NCI-H460 (cell line): ENCODE data around the gene WSCD1. TPM values are rescaled to one million over a fixed set of nuclear protein-coding genes. Genes with fewer than 3 reads are reported as not detected.

Experiments used
- DNase-seq: peaks from one replicate; pipeline ENCODE4 v3.0.0-alpha.2; 2016; ENCODE audit warnings: low read depth; ENCODE audit errors: extremely low read depth
- total RNA-seq: library from RNA; depleted of rRNA; stranded (reverse); fragments of >200 nt; shearing (Covaris generic); gene quantifications from 2 replicates; pipeline ENCODE4 v1.2.3, GENCODE V29; 2014

WSCD1 gene
- total RNA-seq, 1 experiment from 2014 or later: 3.1 TPM

DNA sequence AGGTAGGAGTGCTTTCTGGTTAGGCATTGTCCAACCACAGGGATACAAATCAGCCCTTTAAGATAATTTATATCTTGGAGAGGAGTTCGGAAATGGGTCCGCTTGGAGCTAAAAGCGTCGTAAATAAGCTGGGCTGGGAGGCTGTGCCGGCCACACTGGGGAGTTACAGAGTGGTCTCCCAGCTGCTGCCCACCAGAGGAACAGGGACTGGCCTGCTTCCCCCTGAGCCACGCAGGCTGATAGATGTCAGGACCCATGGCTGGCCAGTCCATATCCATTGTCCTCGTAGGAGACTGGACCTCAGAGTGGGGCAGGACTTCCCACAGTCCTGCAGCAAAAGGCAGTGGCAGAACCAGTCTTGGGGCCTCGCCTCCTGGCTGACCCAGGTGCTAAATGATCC lies 12.6 kb upstream of the WSCD1 start:
- no peak for DNase-seq

DNA sequence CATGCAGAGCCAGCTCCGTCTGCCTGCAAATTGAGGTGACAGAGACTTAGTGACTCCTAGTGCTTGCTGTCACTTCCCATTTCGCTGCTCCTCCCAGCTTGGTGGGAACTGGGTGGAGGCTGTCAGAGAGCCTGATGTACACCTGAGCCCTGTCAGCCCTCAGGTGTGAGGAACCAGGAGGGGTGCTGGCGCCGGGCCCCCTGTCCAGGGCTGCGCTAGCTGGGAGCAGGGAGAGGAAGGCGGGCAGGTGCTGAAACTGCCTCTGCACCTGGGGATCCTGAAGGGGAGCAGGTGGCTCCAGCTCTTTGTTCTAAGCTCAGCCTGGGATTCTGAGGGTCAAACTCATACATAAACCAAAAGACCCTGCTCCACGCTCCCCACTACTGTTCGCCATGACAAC lies 10.8 kb upstream of the WSCD1 start:
- no peak for DNase-seq

DNA sequence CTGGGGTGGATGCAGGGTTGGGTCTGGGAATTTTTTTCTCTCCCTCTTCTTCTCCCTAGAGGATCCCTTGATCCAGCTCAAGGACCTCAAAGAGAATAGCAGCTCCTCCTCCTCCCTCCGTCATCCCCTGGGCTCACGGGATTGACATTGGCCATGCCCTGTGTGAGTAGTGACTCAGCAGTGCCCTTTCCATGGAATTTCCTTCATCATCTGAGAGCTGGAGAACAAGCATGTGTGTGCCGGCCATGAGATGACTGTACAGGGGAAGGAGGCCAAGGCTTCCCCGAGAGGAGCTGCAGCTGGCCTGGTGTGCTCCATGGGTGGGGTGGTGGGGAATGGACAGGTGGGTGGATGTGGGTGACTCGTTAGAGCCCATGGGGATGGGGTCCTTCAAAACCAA lies 8.9 kb upstream of the WSCD1 start:
- DNase-seq: peak; percentile 77

DNA sequence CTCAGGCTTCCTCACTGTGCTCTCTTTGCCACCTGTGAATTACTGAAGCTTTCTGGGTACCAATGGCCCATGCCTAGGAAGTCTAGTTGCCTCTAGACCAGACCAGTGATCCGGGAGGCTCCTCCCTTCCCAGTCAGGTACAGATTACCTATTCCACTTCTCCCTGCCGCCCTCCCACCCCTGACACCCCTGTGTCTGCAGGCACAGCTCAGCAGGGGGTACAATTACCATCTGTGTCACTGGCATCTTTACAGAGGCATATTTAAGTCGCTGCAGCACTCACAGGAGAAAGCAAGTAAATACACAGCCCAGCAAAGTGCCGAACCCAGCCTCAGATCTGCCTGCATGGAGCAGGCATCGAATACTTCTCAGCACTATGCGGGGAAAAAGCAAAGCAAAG lies 5.3 kb upstream of the WSCD1 start:
- DNase-seq: no peak

DNA sequence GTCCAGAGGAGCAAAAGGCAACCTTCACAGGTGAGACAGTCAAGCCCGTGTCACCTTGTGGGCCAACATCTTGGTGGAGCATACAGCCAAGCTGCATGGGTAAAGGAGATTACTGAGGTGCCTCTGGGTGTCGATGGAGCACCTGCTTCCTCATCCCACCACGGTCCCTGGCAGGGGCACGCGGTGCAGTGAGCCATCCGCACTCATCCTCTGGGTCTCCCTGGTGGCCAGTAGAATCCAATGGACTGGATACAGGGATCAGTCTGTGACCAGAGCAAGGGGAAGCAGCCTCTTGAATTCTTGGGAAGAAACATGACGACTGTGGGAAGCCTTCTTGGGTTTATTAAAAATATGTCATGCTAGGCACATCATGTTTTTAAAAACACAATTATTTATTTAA lies 4.8 kb upstream of the WSCD1 start:
- DNase-seq: no peak

DNA sequence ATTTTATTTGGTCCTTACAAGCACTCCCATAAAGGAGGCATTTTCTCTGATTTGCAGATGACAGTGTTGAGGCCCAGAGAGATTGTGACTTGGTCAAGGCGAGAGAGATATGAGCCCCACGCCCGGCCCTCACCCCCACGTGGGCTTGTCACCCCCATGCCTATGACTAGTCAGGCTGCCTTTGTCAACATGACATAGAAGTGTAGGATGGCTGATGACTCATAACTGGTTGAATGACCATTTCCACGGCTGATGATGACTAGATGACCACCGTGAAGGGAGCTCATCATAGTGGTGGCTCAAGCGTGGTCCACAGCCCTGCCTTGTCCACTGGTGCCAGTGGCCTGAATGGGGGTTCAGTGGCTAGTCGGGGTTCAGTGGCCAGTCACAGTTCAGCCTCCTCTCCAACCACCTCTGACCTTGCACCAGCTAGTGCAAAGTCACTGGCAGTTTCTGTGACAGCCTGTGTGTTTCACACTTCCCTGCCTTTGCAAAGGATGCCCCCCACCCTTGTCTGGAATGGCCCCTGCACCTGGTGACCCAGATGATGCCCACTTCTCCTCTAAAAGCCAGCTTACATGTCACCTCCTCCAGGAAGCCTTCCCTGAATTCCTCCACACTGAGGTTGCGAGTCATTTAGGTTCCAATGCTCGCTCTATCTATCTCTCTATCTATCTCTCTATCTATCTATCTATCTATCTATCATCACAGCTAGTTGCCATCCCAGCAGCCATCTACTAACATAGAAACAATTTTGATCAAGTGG lies 3.8 kb upstream of the WSCD1 start:
- no peak for DNase-seq

DNA sequence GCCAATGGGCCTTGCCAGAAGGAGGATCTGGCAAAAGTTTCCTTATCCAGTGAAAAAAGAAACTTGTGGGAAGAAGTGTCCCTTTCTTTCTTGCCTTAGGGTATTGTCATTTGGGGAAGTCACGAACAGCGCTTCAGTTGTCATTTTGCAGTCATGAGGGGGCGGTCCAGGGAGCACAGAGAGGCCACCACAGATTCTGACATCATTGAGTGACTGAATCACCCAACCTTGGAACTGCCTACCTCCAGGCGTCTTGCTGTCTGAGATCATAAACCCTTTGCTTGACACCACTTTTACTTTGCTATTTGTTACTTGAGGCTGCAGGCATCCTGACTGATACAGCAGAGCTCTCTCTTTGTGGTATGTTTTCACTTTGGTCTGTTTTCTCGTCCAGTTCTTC lies 3.1 kb upstream of the WSCD1 start:
- no peak for DNase-seq

DNA sequence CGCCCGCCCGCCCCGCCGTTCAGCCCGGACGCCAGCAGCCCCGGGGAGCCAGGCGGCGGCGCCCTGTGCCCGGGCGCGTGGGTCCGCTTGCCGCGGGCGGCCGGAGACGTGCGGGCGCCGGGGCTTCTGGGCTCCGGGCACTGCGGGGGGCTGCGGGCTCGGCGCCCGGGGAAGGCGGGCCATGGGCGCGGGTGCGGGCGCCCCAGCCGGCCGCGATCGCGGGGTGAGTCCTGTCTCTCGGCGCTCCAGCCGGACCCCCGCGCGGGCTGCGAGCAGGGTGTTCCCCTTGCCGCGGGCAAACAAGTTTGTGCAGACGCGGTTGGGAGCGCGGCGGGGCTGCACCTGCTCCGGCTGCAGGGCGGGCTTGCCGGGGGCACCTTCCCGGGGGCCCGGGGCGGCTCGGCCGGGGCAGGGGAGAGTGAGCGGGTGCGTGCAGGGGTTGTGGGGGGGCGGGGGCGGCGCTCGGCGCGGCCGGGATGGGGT lies 292 bp downstream of the WSCD1 start:
- DNase-seq: no peak

DNA sequence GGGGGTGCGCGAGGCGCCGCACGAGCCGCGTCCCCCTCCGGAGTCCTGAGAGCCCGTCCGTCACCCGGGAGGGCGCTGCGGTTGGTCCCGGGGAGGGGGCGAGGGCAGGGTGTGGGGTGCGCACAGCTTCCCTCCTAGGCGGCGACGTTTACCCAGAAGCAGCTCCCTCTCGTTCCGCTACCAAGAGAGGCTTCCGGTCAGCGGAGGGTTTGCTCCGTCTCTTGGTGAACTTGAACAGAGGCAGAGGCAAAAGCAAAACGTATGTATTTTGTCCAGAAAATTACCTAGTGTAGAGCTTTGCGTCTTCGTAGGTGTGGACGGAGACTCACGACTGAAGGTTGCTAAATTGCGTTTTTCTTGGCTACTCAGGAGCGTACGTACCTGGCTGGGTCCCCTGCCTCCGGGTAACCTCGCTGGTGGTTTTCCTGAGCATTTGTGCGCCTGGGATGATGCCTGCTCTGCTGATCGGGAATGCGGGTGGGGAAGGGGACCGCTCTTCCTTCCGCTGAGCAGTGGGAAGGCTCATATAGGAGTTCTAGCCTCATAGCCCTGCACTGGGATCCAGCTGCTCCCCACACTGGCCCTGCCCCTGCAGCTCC lies 833 bp downstream of the WSCD1 start:
- no peak for DNase-seq

DNA sequence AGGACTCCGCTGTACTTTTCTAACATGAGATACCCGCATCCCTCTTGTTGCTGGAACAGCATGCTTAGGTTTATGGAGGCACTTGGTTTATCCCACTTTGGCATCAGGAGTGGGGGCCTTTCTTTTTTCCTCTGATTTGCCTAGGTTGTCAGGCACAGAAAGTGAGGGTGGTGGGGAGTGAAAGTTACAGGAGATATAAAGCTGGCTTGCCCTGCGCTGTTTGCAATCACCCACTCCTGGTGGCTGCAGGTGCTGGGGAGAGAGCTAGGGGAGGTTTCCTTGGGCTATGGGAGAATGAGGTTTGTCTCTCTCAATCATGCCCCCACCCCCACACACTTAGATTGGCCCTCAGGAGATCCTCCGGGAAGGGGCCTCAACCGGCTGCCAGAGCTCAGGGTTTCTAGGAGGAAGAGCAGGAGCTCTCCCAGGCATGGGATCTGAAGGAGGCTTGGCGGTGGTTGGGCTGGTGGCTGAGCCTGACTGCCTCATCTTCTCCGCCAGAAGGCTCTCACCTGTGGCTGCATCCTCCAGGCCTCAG lies 1.4 kb downstream of the WSCD1 start:
- DNase-seq: no peak

DNA sequence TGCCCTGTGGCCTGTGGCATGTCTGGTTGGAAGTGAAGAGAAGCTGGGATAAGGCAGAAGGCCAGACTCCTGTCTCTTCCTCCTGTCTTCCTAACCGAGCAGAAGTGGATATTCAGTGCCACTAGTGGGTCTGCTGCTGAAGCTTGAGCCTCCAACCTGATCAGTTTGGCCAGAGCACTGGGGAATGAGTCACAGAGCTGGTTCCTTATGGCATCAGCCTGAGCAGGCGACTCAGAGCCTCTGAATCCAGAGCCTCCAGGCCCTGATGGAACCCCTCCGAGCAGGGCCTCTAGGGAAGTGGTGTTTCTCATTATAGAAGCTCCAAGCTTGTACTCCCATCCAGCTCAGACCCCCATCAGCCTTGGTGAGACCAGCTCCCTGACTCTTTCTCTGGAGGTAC lies 2.0 kb downstream of the WSCD1 start:
- DNase-seq: no peak

DNA sequence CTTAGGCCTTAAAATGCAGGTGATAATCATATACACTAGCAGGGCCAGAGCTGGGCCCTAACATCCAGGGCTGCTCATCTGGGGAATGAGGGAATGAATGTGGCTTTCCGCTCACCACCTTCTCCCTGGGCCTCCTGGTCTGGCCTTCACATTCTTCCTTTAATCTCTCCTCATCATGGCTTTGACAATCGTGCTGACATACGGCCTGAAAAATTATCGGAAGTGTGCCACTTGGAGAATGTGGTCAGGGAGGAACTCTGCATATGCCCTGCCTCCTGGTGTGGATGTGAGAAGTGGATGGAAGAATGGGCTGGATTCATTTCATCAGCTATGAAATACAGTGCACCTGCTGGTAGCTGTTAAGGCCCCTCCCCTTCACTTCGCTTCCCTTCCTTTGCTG lies 2.4 kb downstream of the WSCD1 start:
- DNase-seq: no peak

DNA sequence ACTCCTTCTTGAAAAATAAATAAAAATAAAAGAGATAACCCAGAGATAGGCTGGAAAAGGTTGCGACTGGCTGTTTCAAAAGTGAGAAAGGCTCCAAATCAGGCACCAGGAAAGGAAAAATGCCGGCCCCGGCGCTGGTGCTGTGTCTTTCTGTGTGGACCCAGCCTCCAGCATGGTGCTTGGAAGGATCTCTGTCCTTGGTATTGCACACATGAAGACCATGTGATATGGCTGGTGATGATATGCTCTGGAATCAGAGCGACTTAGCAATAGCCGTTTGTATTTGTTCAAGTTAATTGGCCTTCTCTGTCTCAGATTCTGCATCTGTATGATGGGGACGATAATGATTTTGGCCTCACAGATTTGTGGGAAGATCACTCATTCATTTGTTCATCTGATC lies 3.4 kb downstream of the WSCD1 start:
- no peak for DNase-seq

DNA sequence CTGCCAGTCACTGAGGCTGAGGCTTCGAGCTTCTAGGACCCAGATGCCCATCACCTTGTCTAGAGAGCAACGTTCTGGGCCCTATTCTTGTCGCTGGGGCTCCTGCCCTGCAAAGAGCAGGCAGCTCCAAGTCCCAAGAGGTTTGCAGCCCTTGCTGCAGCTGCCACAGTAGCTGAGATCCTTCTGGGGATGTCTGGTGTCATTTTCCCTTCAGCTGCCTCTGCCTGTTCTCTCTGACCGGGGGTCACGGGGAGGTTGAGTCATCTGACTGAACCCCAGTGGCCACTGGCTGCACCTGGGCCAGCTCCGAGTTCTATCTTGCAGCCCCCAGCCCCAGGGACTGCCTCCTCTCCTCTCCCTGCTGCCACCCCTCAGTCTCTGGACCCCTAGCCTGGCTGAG lies 4.9 kb downstream of the WSCD1 start:
- no peak for DNase-seq

DNA sequence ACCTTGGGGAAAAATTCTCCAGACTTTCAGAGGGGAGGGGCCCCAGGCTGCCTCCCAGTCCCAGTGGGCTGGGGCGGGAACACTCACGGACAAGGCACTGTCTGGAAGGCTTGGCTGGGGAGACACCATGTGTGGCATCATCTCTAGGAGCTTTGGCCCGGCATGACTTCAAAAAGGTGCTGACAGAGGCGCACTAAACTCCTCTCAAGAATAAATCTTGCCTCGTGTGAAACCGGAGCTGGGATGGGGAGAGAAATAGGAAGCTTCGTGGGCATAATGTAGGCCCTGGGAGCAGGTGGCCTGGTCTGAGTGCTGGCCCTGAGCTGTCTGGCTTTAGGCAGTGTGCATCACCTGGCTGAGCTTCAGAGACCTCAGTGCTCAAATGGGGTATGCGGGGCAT lies 5.7 kb downstream of the WSCD1 start:
- DNase-seq: no peak

DNA sequence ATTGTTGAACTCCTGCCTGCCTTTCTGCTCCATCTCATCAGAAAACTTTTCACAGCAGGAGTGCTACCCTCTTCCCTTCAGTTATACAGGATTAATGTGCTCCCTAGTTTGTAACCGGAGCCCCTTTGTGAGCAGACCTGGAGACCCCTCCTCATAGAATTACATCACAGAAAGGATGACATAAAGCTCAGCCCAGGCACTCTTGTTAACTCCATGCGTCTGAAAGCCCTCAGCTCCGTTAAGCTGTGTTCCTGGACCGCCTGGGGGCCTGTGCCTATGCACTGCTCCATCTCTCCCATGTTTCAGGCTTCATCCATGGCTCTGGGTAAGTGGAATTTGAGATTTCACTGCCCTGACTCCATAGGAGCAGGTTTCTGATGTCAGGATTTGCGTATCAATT lies 7.6 kb downstream of the WSCD1 start:
- DNase-seq: no peak

DNA sequence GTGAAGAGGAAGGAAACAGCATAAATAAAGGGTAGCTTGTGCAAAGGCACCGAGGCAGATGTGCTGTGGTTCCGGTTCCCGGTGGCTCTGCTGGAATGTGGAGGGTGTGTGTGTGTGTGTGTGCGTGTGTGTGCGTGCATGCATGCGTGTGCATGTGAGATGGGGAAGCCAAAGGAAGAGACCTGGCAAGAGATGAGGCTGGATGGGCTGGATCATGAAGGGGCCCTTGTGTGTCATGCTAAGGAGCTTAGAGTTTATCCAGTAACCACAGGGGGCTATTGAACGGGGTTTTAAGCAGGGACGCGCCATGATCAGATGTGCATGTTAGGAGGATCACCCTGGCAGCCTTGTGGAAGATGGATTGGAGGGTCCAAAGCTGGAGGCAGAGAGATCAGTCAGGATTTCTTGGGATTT lies 8.3 kb downstream of the WSCD1 start:
- no peak for DNase-seq

DNA sequence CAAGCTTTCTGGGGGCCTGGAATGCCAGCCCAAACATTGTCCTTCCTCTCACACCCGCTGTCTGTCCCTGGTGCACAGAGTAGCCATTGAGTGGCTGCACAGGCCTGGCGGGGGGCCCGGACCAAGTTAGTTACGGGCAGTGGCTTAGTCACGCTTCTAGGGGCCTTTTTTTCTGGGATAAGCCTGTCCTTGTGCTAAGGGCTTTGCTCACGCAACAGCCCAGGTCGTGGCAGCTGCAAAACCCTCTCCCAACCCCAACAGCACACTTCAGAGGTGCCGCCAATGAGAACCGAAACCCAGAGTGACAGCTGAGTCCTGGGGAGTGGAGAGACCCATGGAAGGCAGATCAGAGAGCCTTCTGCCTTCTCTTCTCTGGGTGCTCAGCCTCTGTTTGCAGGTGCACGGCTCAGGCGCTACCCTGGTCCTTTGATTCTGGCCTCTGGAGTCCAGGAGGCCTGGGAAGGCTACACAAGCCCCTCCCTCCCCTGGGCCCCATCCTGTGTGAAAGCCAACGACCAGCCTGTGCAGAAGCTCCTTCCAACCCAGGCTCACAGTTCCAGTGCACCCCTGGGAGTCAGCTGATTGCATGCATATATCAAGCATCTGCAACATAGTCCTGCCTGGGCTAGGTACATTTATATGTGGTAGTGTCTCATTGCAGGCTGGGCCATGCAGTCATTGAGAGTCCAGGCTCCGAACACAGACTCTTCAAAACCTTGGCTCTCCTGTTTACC lies 9.1 kb downstream of the WSCD1 start:
- no peak for DNase-seq

DNA sequence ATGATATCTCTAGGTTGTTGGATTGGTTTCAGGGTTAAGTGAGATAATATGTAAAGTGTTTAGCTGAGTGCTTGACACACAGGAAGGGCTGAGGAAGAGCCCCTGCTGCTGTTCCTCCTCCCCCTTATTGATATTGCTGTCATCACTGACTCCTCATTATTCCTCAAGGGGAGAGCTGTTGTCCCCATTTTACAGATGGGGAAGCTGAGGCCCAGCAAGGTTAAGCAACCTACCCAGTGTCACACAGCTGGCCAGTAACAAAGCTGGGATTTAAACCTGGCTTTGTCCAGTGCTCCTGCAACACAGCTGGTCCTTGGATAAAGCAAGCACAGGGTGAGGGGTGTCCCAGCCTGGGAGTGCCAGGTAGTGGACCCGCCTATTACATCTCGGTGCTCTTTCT lies 9.8 kb downstream of the WSCD1 start:
- no peak for DNase-seq

DNA sequence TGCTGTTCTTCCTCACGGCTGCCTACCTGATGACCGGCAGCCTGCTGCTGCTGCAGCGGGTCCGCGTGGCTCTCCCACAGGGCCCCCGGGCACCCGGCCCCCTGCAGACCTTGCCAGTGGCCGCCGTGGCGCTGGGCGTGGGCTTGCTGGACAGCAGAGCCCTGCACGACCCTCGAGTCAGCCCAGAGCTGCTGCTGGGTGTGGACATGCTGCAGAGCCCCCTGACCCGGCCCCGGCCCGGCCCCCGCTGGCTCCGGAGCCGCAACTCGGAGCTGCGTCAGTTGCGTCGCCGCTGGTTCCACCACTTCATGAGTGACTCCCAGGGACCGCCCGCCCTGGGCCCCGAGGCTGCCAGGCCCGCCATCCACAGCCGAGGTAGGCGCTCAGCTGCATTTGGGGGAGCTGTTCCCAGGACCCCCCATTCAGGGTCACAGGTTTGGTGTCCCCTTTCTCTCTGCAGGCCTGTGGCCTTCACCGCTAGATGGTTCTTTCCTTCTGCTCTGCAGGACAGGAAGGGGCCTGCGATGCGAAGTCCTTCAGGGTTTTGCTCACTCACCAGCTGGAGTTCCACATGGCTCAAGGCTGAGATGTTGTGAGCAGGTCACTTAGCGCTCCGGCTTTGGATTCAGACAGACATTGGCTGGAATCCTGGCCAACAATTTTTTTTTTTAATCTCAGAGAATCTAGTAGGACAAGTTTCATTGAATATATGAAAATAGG lies 10.7 kb downstream of the WSCD1 start:
- DNase-seq: no peak

DNA sequence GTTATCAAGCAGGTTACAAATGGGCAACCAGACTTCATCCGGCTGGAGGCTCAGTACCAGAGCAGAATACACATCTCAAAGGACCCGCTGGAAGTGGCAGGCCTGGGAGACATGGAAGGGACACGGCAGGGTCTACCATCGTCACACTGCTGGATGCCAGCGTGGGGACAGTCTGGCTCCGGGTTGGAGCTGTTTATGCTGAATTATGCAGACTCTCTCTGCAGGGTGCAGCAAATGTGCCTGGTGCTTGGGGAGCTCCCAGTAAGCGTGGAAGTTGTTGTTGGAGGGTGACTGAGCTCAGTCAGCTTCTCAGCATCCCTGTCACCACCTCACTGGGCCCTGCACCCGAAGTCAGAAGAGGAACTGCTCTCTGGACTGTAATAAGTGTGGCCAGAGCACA lies 12.2 kb downstream of the WSCD1 start:
- DNase-seq: no peak
